HCT116 (cell line): ENCODE results near the gene CFAP74. TPM values are rescaled to one million over a fixed set of nuclear protein-coding genes. Genes with fewer than 3 reads are reported as not detected.

ENCODE experiments used
- ATAC-seq: fragments of 200-7000 bp; cut with Tn5 transposase; 2 replicates; pipeline ENCODE4 v1.9.1; 2020; ENCODE audit warnings: mild to moderate bottlenecking, moderate library complexity
- BruUV-seq: library from RNA; stranded (reverse); fragments of 400-500 nt; replicated peaks from 2 replicates; lab custom pipeline; 2021; lab: Mats Ljungman, UMichigan
- CTCF ChIA-PET: fragments of 300-600 bp; sonication (Branson Sonifier 250); formaldehyde crosslinking; loops from one replicate; lab custom pipeline; 2021; ENCODE audit warnings: antibody characterized with exemption; lab: Charles Lee
- POLR2A ChIA-PET: fragments of 300-600, 350-600 bp; sonication (Branson Sonifier 250); formaldehyde crosslinking; loops from one replicate; lab custom pipeline; 2021; ENCODE audit warnings: antibody characterized with exemption; lab: Charles Lee
- RAD21 ChIA-PET, 2 experiments: fragments of 300-600 bp; sonication (Branson Sonifier 250); formaldehyde crosslinking; loops; one replicate each; lab custom pipeline; 2023; ENCODE audit warnings: low total read pairs in 2 of 2; ENCODE audit not compliant: uncharacterized antibody in 2 of 2, unreplicated experiment in 2 of 2, low non-redundant PET in 1 of 2; lab: Charles Lee
- DNase-seq: peaks from one replicate; pipeline ENCODE4 v3.0.0-alpha.2; 2010; ENCODE audit warnings: low read depth, low spot score
- H2AFZ ChIP-seq: fragments of 200-600 bp; shearing (Covaris generic), sonication (generic); 2 replicates; pipeline ENCODE4 v1.6.1; 2017; ENCODE audit warnings: low read depth, mixed run types, mixed read lengths, antibody characterized with exemption, low read length; ENCODE audit not compliant: poor library complexity, severe bottlenecking
- H3K27ac ChIP-seq: 2 replicates; pipeline ENCODE4 v1.5.1; 2012; ENCODE audit warnings: low read depth, low read length
- H3K27me3 ChIP-seq: fragments of 200-600 bp; sonication (generic); 2 replicates; pipeline ENCODE4 v1.6.1; 2016; ENCODE audit warnings: mixed run types, low read length, mixed read lengths; ENCODE audit not compliant: insufficient read depth
- H3K36me3 ChIP-seq, 2 experiments: fragments of 200-500 bp in 1 of 2; fragments of 200-600 bp in 1 of 2; sonication (Bioruptor generic) in 1 of 2; sonication (generic) in 1 of 2; 2 replicates each; pipeline versions ENCODE4 v1.5.1 to v1.6.1; 2014 to 2016; ENCODE audit warnings: low read length in 2 of 2, inconsistent platforms in 1 of 2, mixed read lengths in 1 of 2, mixed run types in 1 of 2; ENCODE audit not compliant: insufficient read depth in 2 of 2, control insufficient read depth in 1 of 2
- H3K4me1 ChIP-seq, 2 experiments: fragments of 200-600 bp in 1 of 2; sonication (generic) in 1 of 2; 2 replicates each; pipeline versions ENCODE4 v1.5.1 to v1.6.1; 2012 to 2017; ENCODE audit warnings: low read length in 2 of 2, inconsistent platforms in 1 of 2, mild to moderate bottlenecking in 1 of 2, mixed read lengths in 1 of 2, mixed run types in 1 of 2, moderate library complexity in 1 of 2; ENCODE audit not compliant: insufficient read depth in 2 of 2, control insufficient read depth in 1 of 2
- H3K4me2 ChIP-seq: fragments of 200-600 bp; sonication (generic); 2 replicates; pipeline ENCODE4 v1.6.1; 2017; ENCODE audit warnings: mixed run types, low read length, mixed read lengths
- H3K4me3 ChIP-seq, 2 experiments: fragments of 200-600 bp in 1 of 2; sonication (generic) in 1 of 2; replicated peaks in 1 of 2; 2 replicates each; pipeline ENCODE4 v1.5.1; 2011 to 2016; ENCODE audit warnings: low read length in 2 of 2, control low read depth in 1 of 2, low read depth in 1 of 2, mild to moderate bottlenecking in 1 of 2, mixed read lengths in 1 of 2, mixed run types in 1 of 2
- H3K79me2 ChIP-seq: fragments of 200-600 bp; sonication (generic); 2 replicates; pipeline ENCODE4 v1.6.1; 2017; ENCODE audit warnings: mild to moderate bottlenecking, mixed run types, low read length, moderate library complexity, mixed read lengths; ENCODE audit not compliant: insufficient read depth
- H3K9ac ChIP-seq: fragments of 200-600 bp; sonication (generic); 2 replicates; pipeline ENCODE4 v1.6.1; 2016; ENCODE audit warnings: low read length, mixed read lengths
- H3K9me2 ChIP-seq: fragments of 200-600 bp; sonication (generic), shearing (Covaris generic); 2 replicates; pipeline ENCODE4 v1.6.1; 2017; ENCODE audit warnings: mixed run types, mild to moderate bottlenecking, moderate library complexity; ENCODE audit not compliant: insufficient read depth
- H3K9me3 ChIP-seq, 2 experiments: fragments of 200-500 bp in 1 of 2; fragments of 200-600 bp in 1 of 2; sonication (Bioruptor generic) in 1 of 2; sonication (generic) in 1 of 2; 2 replicates each; pipeline ENCODE4 v1.6.1; 2014 to 2017; ENCODE audit warnings: low read length in 2 of 2, mixed read lengths in 2 of 2, inconsistent platforms in 1 of 2, low read depth in 1 of 2, mild to moderate bottlenecking in 1 of 2, mixed run types in 1 of 2, moderate library complexity in 1 of 2; ENCODE audit not compliant: control insufficient read depth in 1 of 2, insufficient read depth in 1 of 2
- H4K20me1 ChIP-seq: fragments of 200-600 bp; sonication (generic), shearing (Covaris generic); 2 replicates; pipeline ENCODE4 v1.6.1; 2017; ENCODE audit warnings: mixed run types, mild to moderate bottlenecking, moderate library complexity; ENCODE audit not compliant: insufficient read depth
- ATF3 ChIP-seq: IDR thresholded peaks from 2 replicates; pipeline ENCODE4 v1.6.1; 2012
- CBX3 ChIP-seq: IDR thresholded peaks from 2 replicates; pipeline ENCODE4 v1.6.1; 2012; ENCODE audit warnings: low read depth
- CTCF ChIP-seq, 3 experiments: fragments of 200-600 bp in 1 of 3; sonication (generic) in 1 of 3; IDR thresholded peaks in 2 of 3; conservative IDR thresholded peaks in 1 of 3; 2 replicates each; pipeline ENCODE4 v1.5.1; 2012 to 2017; ENCODE audit warnings: low read depth in 2 of 3, low read length in 2 of 3, antibody characterized with exemption in 1 of 3, borderline replicate concordance in 1 of 3, control low read depth in 1 of 3, mild to moderate bottlenecking in 1 of 3, mixed read lengths in 1 of 3, mixed run types in 1 of 3, moderate library complexity in 1 of 3; ENCODE audit not compliant: insufficient read depth in 1 of 3
- EGR1 ChIP-seq: IDR thresholded peaks from 2 replicates; pipeline ENCODE4 v1.6.1; 2012; ENCODE audit warnings: low read depth
- ELF1 ChIP-seq: IDR thresholded peaks from 2 replicates; pipeline ENCODE4 v1.6.1; 2012; ENCODE audit warnings: low read depth, borderline replicate concordance
- EZH2 ChIP-seq: fragments of 200-600 bp; sonication (generic); IDR thresholded peaks from 2 replicates; pipeline ENCODE4 v1.6.1; 2017; ENCODE audit warnings: antibody characterized with exemption, mixed run types
- EZH2phosphoT487 ChIP-seq: fragments of 200-600 bp; IDR thresholded peaks from 2 replicates; pipeline ENCODE4 v1.6.1; 2018; ENCODE audit warnings: antibody characterized with exemption, borderline replicate concordance
- FOSL1 ChIP-seq: IDR thresholded peaks from 2 replicates; pipeline ENCODE4 v1.6.1; 2012; ENCODE audit warnings: low read depth
- JUND ChIP-seq: IDR thresholded peaks from 2 replicates; pipeline ENCODE4 v1.6.1; 2012
- POLR2A ChIP-seq: IDR thresholded peaks from 2 replicates; pipeline ENCODE4 v1.7.0; 2011; ENCODE audit warnings: borderline replicate concordance; ENCODE audit not compliant: insufficient read depth, insufficient read length; ENCODE audit errors: extremely low read depth
- RAD21 ChIP-seq: IDR thresholded peaks from 2 replicates; pipeline ENCODE4 v1.6.1; 2012; ENCODE audit warnings: low read depth, mild to moderate bottlenecking
- SP1 ChIP-seq: IDR thresholded peaks from 2 replicates; pipeline ENCODE4 v1.6.1; 2012; ENCODE audit warnings: low read depth
- SRF ChIP-seq: IDR thresholded peaks from 2 replicates; pipeline ENCODE4 v1.6.1; 2012; ENCODE audit warnings: low read depth
- TCF7L2 ChIP-seq: IDR thresholded peaks from 2 replicates; pipeline ENCODE4 v1.7.0; 2011; ENCODE audit warnings: borderline replicate concordance, inconsistent platforms; ENCODE audit not compliant: insufficient read depth, insufficient read length; ENCODE audit errors: extremely low read depth
- ZNF274 ChIP-seq: fragments of 200-500 bp; sonication (Bioruptor generic); IDR thresholded peaks from 2 replicates; pipeline ENCODE4 v1.6.1; 2014; ENCODE audit warnings: mild to moderate bottlenecking, low read depth, low read length, inconsistent platforms
- intact Hi-C: fragments of 100-400 bp; cut with micrococcal nuclease; formaldehyde crosslinking; loops from 2 replicates; pipeline ENCODE4 v1.10.0; 2022
- total RNA-seq: library from RNA; stranded (reverse); gene quantifications from one replicate; pipeline ENCODE4 v1.2.1, GENCODE V29; 2021; ENCODE audit not compliant: unreplicated experiment
- TF ChIP-seq, protein P1 (sequence below): IDR thresholded peaks from 2 replicates; pipeline ENCODE4 v1.6.1; 2011; ENCODE audit warnings: mild to moderate bottlenecking, low read length, moderate library complexity; ENCODE audit not compliant: insufficient replicate concordance; ENCODE audit errors: extremely low read depth

CFAP74 gene
- total RNA-seq, 1 experiment from 2014 or later: 4.9 TPM

DNA sequence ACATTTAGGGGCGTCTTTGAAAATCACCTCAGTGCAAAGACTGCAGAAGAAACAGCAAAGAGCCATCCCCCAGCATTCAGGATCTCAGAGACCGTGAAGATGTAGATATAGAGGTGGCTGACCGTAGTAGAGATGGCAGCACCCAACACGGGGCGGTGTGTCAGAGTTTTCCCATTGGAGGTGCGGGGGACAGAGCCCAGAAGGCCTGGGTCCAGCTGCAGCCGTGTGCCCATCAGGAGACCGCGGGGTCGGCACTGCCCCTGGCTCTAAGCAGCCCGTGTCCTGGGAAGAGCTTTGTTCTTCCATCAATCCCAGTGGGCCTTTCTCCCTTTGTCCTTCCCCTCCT lies 16.7 kb upstream of the CFAP74 start:
- POLR2A ChIA-PET: no interaction called here
- H3K36me3 ChIP-seq: no peaks in the 10 kb centered on the region
- BruUV-seq: no TSS peak
- no peak overlapping the region for H3K9ac ChIP-seq
- no peak overlapping the region for H3K27ac ChIP-seq
- no peaks in the 10 kb centered on the region for H3K79me2 ChIP-seq
- H2AFZ ChIP-seq: no peak overlapping the region
- peaks cover 3 to 16% of the 10 kb centered on the region in 2 experiments; a peak in 3 of 4 replicates for H3K4me1 ChIP-seq
- no peaks in the 10 kb centered on the region for H4K20me1 ChIP-seq
- no peaks in the 10 kb centered on the region for H3K27me3 ChIP-seq
- TF ChIP-seq POLR2A: no peak
- TF ChIP-seq EZH2: no peak
- TF ChIP-seq RAD21: no peak
- TF ChIP-seq ATF3: no peak
- no peak for TF ChIP-seq SRF
- no peak for TF ChIP-seq ZNF274
- no peak for TF ChIP-seq ELF1
- TF ChIP-seq FOSL1: no peak
- no peak for TF ChIP-seq EGR1
- TF ChIP-seq, protein P1, sequence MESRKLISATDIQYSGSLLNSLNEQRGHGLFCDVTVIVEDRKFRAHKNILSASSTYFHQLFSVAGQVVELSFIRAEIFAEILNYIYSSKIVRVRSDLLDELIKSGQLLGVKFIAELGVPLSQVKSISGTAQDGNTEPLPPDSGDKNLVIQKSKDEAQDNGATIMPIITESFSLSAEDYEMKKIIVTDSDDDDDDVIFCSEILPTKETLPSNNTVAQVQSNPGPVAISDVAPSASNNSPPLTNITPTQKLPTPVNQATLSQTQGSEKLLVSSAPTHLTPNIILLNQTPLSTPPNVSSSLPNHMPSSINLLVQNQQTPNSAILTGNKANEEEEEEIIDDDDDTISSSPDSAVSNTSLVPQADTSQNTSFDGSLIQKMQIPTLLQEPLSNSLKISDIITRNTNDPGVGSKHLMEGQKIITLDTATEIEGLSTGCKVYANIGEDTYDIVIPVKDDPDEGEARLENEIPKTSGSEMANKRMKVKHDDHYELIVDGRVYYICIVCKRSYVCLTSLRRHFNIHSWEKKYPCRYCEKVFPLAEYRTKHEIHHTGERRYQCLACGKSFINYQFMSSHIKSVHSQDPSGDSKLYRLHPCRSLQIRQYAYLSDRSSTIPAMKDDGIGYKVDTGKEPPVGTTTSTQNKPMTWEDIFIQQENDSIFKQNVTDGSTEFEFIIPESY: no peak
- TF ChIP-seq JUND: no peak
- no peak for TF ChIP-seq SP1
- no peak for TF ChIP-seq TCF7L2
- no peak for TF ChIP-seq CTCF (IDR thresholded peaks at IDR 0.05 in 2 of 3, conservative IDR thresholded peaks at IDR 0.05 in 1 of 3; ENCODE audit: borderline replicate concordance in 1 of 3, insufficient read depth in 1 of 3, low read depth in 2 of 3, low read length in 2 of 3)
- no peak for TF ChIP-seq EZH2phosphoT487
- no peak for TF ChIP-seq CBX3
- ATAC-seq (no peak), DNase-seq (no peak)
- no peak overlapping the region for H3K4me3 ChIP-seq
- peak overlapping the region; percentile 67; the same call in 1 of the 2 replicates for H3K4me2 ChIP-seq
- no peaks in the 10 kb centered on the region for H3K9me3 ChIP-seq
- RAD21 ChIA-PET: no interaction called here
- CTCF ChIA-PET: interaction anchor here (1.0 kb wide), 1 partner anchor 24 kb away, joined by 3 read pairs; no protein-coding TSS in a partner anchor
- intact Hi-C loops: no loop called here
- H3K9me2 ChIP-seq: no peaks in the 10 kb centered on the region
